ENCODE data around the gene GNLY.

- TF ChIP-seq CTCF (IDR thresholded peaks at IDR 0.05) (no peak), EZH2phosphoT487 (IDR thresholded peaks at IDR 0.05) (no peak)
Observed at GRCh38 chr2:85669549-85669948, 24.6 kb upstream of the GNLY start.
